Neural crest cell (in vitro differentiated cells): ENCODE results near the gene ADAMTS2. TPM values are rescaled to one million over a fixed set of nuclear protein-coding genes. Genes with fewer than 3 reads are reported as not detected.
A peak's percentile ranks its signal among the peaks of the same experiment; 100 is the strongest.

Source experiments
- DNase-seq: peaks from one replicate; pipeline ENCODE4 v3.0.0; 2021; ENCODE audit warnings: low read depth, mixed read lengths, low spot score
- H3K27ac Mint-ChIP-seq: one replicate; pipeline ENCODE4 v1.8.0; 2021; ENCODE audit warnings: mild to moderate bottlenecking, mixed read lengths; ENCODE audit not compliant: unreplicated experiment
- H3K27me3 Mint-ChIP-seq: 2 replicates; pipeline ENCODE4 v1.8.0; 2021; ENCODE audit warnings: low read depth, mild to moderate bottlenecking, mixed read lengths
- H3K36me3 Mint-ChIP-seq: 2 replicates; pipeline ENCODE4 v1.8.0; 2021; ENCODE audit warnings: low read depth, mild to moderate bottlenecking, mixed read lengths
- H3K4me1 Mint-ChIP-seq: 2 replicates; pipeline ENCODE4 v1.8.0; 2021; ENCODE audit warnings: mixed read lengths
- H3K4me3 Mint-ChIP-seq: one replicate; pipeline ENCODE4 v1.8.0; 2021; ENCODE audit warnings: mild to moderate bottlenecking, mixed read lengths
- H3K9me3 Mint-ChIP-seq: 2 replicates; pipeline ENCODE4 v1.8.0; 2021; ENCODE audit warnings: mixed read lengths
- total RNA-seq: library from RNA; stranded (reverse); gene quantifications from 2 replicates; pipeline ENCODE4 v1.2.1, GENCODE V29; 2021
- TF ChIP-seq, protein P1 (sequence below): fragments of 200-600 bp; sonication (generic); conservative IDR thresholded peaks from 2 replicates; pipeline ENCODE4 v1.5.0; 2021; ENCODE audit warnings: antibody characterized with exemption, mild to moderate bottlenecking

ADAMTS2 gene
- total RNA-seq, 1 donor from 2014 or later = 1.5 TPM

DNA sequence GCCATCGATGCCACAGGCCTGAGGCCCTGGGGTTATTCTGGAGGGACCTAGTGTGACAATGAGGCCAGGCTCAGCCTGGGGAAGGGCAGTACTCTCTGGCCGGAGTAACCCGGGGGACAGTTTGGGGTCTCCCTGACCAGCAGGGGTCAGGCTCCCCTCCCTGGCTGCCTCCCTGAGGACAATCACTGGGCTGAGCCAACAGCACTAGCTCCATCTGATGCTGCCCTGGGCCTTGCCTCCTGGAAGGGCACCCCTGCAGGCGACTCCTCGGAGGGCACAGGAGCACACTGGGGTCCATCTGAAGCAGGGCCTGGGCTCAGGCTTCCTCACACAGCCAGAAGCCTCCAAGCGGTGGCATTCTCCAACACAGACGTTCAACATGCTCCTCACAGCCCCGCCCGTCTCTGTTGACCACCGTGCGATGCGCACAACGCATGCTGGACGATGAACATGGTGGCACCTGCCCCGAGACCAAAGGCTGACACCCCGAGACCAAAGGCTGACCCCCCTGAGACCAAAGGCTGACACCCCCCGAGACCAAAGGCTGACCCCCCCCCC, 68.3 kb downstream of the ADAMTS2 start:
- H3K9me3 Mint-ChIP-seq = no peaks in the 10 kb centered on the region
- no peaks in the 10 kb centered on the region for H3K27me3 Mint-ChIP-seq
- no peaks in the 10 kb centered on the region for H3K36me3 Mint-ChIP-seq
- H3K4me3 Mint-ChIP-seq = no peak overlapping the region
- no peak for DNase-seq
- no peak overlapping the region for H3K27ac Mint-ChIP-seq
- TF ChIP-seq, protein P1, sequence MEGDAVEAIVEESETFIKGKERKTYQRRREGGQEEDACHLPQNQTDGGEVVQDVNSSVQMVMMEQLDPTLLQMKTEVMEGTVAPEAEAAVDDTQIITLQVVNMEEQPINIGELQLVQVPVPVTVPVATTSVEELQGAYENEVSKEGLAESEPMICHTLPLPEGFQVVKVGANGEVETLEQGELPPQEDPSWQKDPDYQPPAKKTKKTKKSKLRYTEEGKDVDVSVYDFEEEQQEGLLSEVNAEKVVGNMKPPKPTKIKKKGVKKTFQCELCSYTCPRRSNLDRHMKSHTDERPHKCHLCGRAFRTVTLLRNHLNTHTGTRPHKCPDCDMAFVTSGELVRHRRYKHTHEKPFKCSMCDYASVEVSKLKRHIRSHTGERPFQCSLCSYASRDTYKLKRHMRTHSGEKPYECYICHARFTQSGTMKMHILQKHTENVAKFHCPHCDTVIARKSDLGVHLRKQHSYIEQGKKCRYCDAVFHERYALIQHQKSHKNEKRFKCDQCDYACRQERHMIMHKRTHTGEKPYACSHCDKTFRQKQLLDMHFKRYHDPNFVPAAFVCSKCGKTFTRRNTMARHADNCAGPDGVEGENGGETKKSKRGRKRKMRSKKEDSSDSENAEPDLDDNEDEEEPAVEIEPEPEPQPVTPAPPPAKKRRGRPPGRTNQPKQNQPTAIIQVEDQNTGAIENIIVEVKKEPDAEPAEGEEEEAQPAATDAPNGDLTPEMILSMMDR = peak; percentile 33
- peaks cover 32% of the 10 kb centered on the region for H3K4me1 Mint-ChIP-seq

DNA sequence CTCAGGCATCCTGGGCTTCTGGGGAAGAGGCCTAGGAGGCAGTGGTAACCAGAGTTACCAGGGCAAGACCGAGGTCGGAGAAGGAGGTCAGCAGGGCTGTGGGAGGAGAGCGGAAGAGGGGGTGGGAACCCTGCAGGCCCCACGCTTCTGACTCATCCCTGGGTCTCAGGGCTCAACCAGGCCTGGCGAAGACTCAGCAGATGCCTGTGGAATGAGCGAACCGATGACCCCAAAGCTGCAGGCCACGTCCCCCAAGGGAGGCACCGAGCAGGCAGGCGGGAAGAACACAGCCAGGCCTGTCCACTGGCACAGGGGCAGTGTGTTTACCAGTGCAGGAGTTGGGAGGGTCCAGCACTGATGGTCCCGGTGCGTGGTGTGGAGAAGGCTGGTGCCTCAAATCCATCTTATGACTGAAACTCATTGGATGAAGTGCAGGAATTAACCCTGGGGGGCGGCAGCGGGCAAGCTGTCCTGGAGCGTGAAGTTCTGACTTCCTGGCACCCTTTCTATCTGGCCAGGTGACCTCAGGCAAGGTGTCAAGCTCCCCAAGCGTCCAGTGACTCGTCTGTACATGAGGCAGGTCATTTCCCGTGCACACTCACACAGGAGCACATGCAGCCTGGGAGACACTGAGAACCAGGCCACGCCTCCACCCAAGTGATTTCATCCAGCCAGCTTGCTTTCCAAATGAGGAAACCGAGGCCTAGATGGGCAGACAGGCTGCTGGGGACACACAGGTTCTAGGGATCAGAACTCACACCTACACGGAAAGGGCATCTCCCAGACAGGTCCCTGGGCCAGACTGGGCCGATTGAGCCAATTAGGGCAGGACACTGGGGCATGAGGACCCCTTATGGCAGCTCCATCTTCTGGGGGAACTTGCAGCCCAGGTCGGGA, 69.1 kb downstream of the ADAMTS2 start:
- Mint-ChIP-seq H3K27ac (peak overlapping the region; percentile 84), H3K27me3 (no peaks in the 10 kb centered on the region)
- TF ChIP-seq, protein P1 = no peak

DNA sequence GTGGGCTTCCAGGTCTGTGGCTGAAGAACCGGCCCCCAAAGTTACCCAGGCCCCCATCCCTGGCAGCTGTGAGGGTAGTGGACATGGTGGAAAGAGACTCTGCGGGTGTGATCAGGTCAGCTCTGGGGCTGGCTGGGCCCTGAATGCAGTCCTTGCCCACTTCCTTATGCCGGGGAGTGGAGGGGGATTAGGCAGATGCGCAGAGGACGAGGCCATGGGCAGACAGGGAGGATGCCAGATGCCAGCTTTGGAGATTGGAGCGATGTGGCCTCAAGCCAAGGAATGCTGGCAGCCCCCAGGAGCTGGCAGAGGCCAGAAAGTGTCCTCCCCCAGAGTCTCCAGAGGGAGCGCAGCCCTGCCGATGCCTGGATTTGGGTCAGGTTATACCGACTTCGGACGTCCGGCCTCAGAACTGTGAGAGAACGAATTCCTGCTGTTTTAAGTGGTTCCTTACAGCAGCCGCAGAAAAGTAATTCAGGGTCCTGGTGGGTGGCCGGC, 69.8 kb downstream of the ADAMTS2 start:
- Mint-ChIP-seq H3K4me1 (peaks cover 32% of the 10 kb centered on the region), H3K4me3 (no peak overlapping the region), H3K27ac (peak overlapping the region; percentile 84), H3K9me3 (no peaks in the 10 kb centered on the region), H3K36me3 (no peaks in the 10 kb centered on the region), H3K27me3 (no peaks in the 10 kb centered on the region)
- no peak for DNase-seq
- TF ChIP-seq, protein P1 = no peak

More for the DNA sequence above, 69.1 kb downstream of the ADAMTS2 start:
- H3K36me3 Mint-ChIP-seq = no peaks in the 10 kb centered on the region
- H3K4me3 Mint-ChIP-seq = no peak overlapping the region
- no peaks in the 10 kb centered on the region for H3K9me3 Mint-ChIP-seq
- DNase-seq = no peak
- peaks cover 32% of the 10 kb centered on the region for H3K4me1 Mint-ChIP-seq

DNA sequence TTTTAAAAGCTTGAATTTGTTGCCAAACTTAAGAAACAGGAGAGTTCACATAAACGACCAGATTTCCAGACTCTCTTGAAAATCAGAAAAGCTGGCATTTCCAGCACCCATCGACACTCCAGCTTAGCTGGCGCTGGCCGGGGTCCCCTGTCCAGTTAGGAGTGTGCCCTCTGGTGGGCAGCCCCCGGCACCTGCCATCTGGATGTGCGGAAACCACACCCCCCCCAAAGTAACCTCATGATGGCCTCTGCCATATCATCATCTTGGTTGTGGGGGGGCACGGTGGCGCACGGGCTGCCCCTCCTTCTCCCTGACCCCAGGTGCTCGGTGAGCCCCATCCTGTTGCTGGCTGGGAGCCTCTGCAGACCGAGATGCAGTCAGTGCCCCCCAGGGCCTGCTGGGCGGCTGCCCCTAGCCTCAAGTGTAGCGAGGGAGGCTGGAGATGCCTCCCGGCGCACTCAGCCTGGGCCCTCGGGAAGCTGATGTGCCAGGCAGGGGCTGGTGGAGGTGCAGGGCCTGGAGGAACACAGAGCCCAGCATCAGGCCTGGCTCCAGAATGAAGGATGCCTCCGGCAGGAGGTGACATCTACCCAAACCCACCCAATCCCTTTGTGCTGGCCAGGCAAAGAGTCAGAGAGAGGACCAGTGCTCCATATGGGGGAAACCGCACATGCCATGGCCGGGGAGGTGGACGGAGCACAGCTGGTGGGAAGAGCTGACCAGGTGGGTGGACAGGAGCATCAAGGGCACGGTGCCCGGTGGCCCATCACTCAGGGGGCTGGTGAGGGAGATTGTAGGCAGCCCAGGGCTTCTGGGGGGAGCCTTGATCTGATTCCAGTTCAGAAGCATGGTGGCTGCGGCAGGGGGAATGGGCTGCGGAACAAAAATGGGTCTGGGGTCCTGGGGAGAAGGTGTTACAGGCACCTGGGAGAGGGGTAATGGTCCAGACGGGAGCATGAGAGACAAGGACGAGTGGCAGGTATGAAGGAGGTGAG, 70.6 kb downstream of the ADAMTS2 start:
- H3K27ac Mint-ChIP-seq = no peak overlapping the region
- peaks cover 37% of the 10 kb centered on the region for H3K4me1 Mint-ChIP-seq

More for the DNA sequence above, 70.6 kb downstream of the ADAMTS2 start:
- Mint-ChIP-seq H3K27me3 (no peaks in the 10 kb centered on the region), H3K36me3 (no peaks in the 10 kb centered on the region), H3K9me3 (no peaks in the 10 kb centered on the region), H3K4me3 (no peak overlapping the region)
- DNase-seq = no peak
- TF ChIP-seq, protein P1 = no peak
